ENCODE results near the gene CFTR. TPM values are rescaled to one million over a fixed set of nuclear protein-coding genes. Genes with fewer than 3 reads are reported as not detected.

Gene CFTR
- total and polyA plus RNA-seq, 2 of the 4 experiments (the other 2 are of a cell fraction) = 0.18 to 0.21 TPM

DNA sequence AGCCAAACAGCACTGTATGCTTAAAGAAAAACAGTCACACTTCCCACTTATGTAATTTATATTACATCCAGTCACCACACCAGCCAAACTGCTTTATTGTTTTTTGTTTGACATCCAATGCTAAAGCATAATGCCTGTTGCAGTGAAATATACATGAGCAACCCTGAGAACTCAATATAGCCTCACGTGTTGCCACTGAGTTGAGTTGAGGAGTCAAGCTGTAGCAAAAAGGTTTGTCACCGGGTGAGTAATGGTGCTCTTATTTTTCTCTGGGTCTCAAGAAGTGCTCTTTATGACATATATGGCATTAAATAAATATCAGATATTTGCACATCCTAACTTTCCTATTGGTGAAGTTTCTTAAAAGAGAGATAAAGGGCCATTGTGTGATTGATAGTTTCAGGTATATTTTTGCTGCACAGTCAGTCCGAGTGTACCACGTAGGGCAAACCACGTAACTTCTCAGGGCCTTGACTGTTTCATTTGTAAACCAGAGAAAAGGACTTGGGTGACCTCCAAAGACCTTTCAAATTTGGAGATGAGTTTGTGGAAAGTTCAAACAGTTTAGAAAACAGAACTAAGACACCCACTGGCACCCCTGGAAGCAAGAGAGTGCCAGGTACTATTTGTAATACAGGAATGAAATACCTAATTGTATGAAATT, 168.5 kb downstream of the CFTR start:
- ChIA-PET CTCF (no interaction called here), POLR2A (ENCODE audit: unreplicated experiment) (no interaction called here)
- H3K18ac ChIP-seq (ENCODE audit: low read depth, low read length) = no peak overlapping the region
- H2BK20ac ChIP-seq (ENCODE audit: low read depth, low read length) = no peak overlapping the region
- no peak overlapping the region for H2AK5ac ChIP-seq (ENCODE audit: low read depth, low read length)
- H3K9ac ChIP-seq (ENCODE audit: low read depth, low read length) = no peak overlapping the region
- no peak overlapping the region; the same call in 1 of the 2 replicates for H4K91ac ChIP-seq (ENCODE audit: insufficient read depth, low read depth, low read length)
- no peaks in the 10 kb centered on the region for H3K27me3 ChIP-seq (ENCODE audit: control insufficient read depth, insufficient read depth, low read length)
- TF ChIP-seq NFE2L2 (IDR thresholded peaks at IDR 0.05; ENCODE audit: low read depth, low read length) = no peak
- TF ChIP-seq CHD1 (IDR thresholded peaks at IDR 0.05; ENCODE audit: low read depth, low read length) = no peak
- no peak for TF ChIP-seq CEBPB (IDR thresholded peaks at IDR 0.05; ENCODE audit: low read depth, low read length)
- TF ChIP-seq FOS (IDR thresholded peaks at IDR 0.05; ENCODE audit: low read depth, low read length) = no peak
- no peak for TF ChIP-seq RCOR1 (IDR thresholded peaks at IDR 0.05; ENCODE audit: insufficient replicate concordance, low read length)
- TF ChIP-seq MAZ (IDR thresholded peaks at IDR 0.05; ENCODE audit: borderline replicate concordance, low read depth, low read length) = no peak
- no peak for TF ChIP-seq RFX5 (IDR thresholded peaks at IDR 0.05; ENCODE audit: low read depth, low read length)
- no peak for TF ChIP-seq MAFK (IDR thresholded peaks at IDR 0.05; ENCODE audit: low read depth, low read length)
- TF ChIP-seq, protein P1, sequence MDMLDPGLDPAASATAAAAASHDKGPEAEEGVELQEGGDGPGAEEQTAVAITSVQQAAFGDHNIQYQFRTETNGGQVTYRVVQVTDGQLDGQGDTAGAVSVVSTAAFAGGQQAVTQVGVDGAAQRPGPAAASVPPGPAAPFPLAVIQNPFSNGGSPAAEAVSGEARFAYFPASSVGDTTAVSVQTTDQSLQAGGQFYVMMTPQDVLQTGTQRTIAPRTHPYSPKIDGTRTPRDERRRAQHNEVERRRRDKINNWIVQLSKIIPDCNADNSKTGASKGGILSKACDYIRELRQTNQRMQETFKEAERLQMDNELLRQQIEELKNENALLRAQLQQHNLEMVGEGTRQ (IDR thresholded peaks at IDR 0.05; ENCODE audit: low read depth, low read length) = no peak
- TF ChIP-seq, protein P2, sequence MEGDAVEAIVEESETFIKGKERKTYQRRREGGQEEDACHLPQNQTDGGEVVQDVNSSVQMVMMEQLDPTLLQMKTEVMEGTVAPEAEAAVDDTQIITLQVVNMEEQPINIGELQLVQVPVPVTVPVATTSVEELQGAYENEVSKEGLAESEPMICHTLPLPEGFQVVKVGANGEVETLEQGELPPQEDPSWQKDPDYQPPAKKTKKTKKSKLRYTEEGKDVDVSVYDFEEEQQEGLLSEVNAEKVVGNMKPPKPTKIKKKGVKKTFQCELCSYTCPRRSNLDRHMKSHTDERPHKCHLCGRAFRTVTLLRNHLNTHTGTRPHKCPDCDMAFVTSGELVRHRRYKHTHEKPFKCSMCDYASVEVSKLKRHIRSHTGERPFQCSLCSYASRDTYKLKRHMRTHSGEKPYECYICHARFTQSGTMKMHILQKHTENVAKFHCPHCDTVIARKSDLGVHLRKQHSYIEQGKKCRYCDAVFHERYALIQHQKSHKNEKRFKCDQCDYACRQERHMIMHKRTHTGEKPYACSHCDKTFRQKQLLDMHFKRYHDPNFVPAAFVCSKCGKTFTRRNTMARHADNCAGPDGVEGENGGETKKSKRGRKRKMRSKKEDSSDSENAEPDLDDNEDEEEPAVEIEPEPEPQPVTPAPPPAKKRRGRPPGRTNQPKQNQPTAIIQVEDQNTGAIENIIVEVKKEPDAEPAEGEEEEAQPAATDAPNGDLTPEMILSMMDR (conservative IDR thresholded peaks at IDR 0.05; ENCODE audit: low read depth, low read length) = no peak
- no peak for TF ChIP-seq BHLHE40 (IDR thresholded peaks at IDR 0.05; ENCODE audit: low read depth, low read length)
- no peak for TF ChIP-seq POLR2A (IDR thresholded peaks at IDR 0.05; ENCODE audit: low read depth, low read length)
- TF ChIP-seq SMC3 (IDR thresholded peaks at IDR 0.05; ENCODE audit: low read depth, low read length) = no peak
- TF ChIP-seq MXI1 (IDR thresholded peaks at IDR 0.05; ENCODE audit: borderline replicate concordance, low read depth, low read length) = no peak
- TF ChIP-seq, protein P3, sequence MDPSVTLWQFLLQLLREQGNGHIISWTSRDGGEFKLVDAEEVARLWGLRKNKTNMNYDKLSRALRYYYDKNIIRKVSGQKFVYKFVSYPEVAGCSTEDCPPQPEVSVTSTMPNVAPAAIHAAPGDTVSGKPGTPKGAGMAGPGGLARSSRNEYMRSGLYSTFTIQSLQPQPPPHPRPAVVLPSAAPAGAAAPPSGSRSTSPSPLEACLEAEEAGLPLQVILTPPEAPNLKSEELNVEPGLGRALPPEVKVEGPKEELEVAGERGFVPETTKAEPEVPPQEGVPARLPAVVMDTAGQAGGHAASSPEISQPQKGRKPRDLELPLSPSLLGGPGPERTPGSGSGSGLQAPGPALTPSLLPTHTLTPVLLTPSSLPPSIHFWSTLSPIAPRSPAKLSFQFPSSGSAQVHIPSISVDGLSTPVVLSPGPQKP (IDR thresholded peaks at IDR 0.05; ENCODE audit: borderline replicate concordance, low read depth, low read length) = no peak
- no peak for TF ChIP-seq RAD21 (IDR thresholded peaks at IDR 0.05; ENCODE audit: low read length)
- H4K8ac ChIP-seq (ENCODE audit: low read depth in 2 of 2, low read length in 2 of 2) = no peak overlapping the region
- BruUV-seq (replicated peaks) = no TSS peak
- DNase-seq = no peak
- H3K9me3 ChIP-seq (ENCODE audit: control insufficient read depth, insufficient read depth, low read length) = no peaks in the 10 kb centered on the region
- H3K23ac ChIP-seq (ENCODE audit: low read depth, low read length) = no peak overlapping the region
- no peak overlapping the region for H3K4ac ChIP-seq (ENCODE audit: low read depth, low read length)
- H2BK120ac ChIP-seq (ENCODE audit: low read depth, low read length) = no peak overlapping the region
- H3K79me1 ChIP-seq (ENCODE audit: low read depth in 1 of 2, low read length in 2 of 2) = no peaks in the 10 kb centered on the region
- intact Hi-C loops (cut with micrococcal nuclease) = loop anchor here (5.0 kb wide), 1 partner anchor 66 kb away; no protein-coding TSS in a partner anchor
- in situ Hi-C loops (cut with MboI; ENCODE audit: low sequenced_read_pairs) = no loop called here
- no peaks in the 10 kb centered on the region; the same call in 1 of the 2 replicates for H3K36me3 ChIP-seq (ENCODE audit: control insufficient read depth, insufficient read depth, low read length)
- ATAC-seq (ENCODE audit: low read depth) = no peak
- H2AK9ac ChIP-seq (replicated peaks; ENCODE audit: low read depth, low read length, poor library complexity) = no peak overlapping the region
- H3K9me1 ChIP-seq (ENCODE audit: insufficient read depth, low read length) = 0 out of 2 replicates have a peak, but pooled peaks cover 3% of the 10 kb centered on the region
- H2BK15ac ChIP-seq (ENCODE audit: low read depth, low read length) = no peak overlapping the region
- H2AFZ ChIP-seq (replicated peaks; ENCODE audit: low read length, poor library complexity) = no peak overlapping the region
- no peak overlapping the region for H3K4me2 ChIP-seq (ENCODE audit: low read depth, low read length)
- no peak overlapping the region for H3K56ac ChIP-seq (ENCODE audit: extremely low read depth, insufficient read depth, low read length)
- dilution Hi-C loops (cut with HindIII; ENCODE audit: low sequenced_read_pairs, unreplicated experiment) = no loop called here
- H4K20me1 ChIP-seq (ENCODE audit: insufficient read depth, low read length) = no peaks in the 10 kb centered on the region
- H3K27ac ChIP-seq (ENCODE audit: insufficient read depth, low read length) = no peak overlapping the region
- H3K4me3 ChIP-seq (ENCODE audit: insufficient read depth, low read depth, low read length) = no peak overlapping the region
- WGBS, 2 experiments (ENCODE audit: extremely low coverage in 2 of 2, insufficient read length in 1 of 2) = no CpG with 5 or more reads among the region's 5 CpGs
- peaks cover 3% of the 10 kb centered on the region; the same call in 1 of the 2 replicates for H3K4me1 ChIP-seq (ENCODE audit: control insufficient read depth, insufficient read depth, low read length)
- H3K14ac ChIP-seq (replicated peaks; ENCODE audit: low read depth, low read length) = no peak overlapping the region
- no peak overlapping the region for H2BK5ac ChIP-seq (ENCODE audit: low read depth, low read length, poor library complexity, severe bottlenecking)
- no peak overlapping the region for H4K5ac ChIP-seq (ENCODE audit: low read depth, low read length)
